Stimulated activated CD4-positive, alpha-beta T cell treated with anti-CD3 and anti-CD28 coated beads, Interleukin-12 subunit alpha, Interleukin-12 subunit beta, amount 100 ng/mL, for 48 hours (primary cell): ENCODE results near the gene RBM48.
"Not testable (repeated sequence)": the region's sequence is repeated elsewhere in the genome, so short reads cannot be mapped to it uniquely, and the experiment has no call there.

Experiments used
- DNase-seq, 3 donors: peaks; one replicate each; pipeline ENCODE4 v3.0.0-alpha.2; 2020; ENCODE audit warnings: low read depth in 2 of 3, low spot score in 1 of 3

RBM48 gene

DNA sequence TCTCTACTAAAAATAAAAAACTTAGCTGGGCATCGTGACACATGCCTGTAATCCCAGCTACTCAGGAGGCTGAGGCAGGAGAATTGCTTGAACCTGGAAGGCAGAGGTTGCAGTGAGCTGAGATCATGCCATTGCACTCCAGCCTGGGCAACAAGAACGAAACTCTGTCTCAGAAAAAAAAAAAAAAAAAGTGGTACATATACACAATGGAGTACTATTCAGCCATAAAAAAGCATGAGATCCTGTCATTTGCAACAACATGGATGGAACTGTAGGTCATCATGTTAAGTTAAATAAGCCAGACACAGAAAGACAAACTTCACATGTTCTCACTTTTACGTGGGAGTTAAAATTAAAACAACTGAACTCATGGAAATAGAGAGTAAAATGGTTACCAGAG is 14.9 kb downstream of the RBM48 start:
- not testable (repeated sequence) for DNase-seq

DNA sequence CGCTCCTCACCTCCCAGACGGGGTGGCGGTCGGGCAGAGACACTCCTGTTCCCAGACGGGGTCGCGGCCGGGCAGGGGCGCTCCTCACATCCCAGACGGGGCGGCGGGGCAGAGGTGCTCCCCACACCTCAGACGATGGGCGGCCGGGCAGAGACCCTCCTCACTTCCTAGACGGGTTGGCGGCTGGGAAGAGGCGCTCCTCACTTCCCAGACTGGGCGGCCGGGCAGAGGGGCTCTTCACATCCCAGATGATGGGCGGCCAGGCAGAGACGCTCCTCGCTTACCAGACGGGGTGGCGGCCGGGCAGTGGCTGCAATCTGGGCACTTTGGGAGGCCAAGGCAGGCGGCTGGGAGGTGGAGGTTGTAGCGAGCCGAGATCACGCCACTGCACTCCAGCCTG is 16.5 kb downstream of the RBM48 start:
- DNase-seq = not testable (repeated sequence)

DNA sequence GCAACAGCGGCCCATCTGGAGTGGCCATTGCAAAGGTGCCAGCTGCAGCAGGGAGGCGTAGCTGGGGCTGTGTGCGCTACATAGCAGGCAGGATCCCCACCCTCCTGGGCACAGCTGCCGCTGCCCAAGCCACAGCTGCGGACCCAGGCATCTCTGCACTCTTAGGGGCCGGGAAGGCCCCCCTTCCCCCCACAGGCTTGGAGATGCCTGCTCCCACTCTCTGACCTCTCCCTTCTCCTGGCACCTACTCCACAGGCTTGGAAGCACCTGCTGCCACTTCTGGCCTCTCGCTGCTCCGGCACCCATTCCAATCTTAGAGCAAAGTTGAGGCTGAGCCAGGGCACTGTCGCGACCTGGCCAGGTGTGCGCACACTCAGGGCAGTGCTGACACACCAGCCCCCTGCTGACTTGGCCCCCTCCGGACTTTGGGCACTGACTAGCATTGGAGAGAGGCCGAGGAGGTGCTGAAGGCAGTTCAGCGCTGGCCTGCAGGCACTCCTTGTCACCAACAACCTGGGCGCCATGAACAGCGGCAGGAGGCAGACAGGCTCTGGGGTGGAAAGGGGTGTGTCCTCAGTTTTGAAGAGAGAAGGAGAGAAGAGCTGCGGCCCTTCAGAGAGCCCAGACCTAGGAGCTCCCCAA is 18.4 kb downstream of the RBM48 start:
- no peak for DNase-seq

DNA sequence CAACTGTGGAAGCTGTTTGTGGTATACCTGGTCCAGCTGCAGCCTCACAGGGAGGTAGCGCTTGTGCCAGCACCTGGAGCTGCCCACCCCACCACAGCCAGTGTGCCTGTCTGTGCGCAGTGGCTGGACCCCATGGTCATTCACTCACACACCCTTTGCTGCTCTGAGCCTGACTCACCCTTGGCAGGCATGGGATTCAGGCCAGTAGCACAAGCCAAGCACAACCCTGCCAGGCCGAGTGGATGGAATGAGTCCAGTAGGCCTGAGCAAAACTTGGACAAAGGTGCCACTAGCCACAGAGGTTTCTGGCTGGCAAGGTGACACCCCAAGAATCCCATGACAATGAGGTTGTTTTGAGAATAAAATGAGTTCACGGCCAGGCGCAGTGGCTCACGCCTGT is 19.0 kb downstream of the RBM48 start:
- no peak for DNase-seq

DNA sequence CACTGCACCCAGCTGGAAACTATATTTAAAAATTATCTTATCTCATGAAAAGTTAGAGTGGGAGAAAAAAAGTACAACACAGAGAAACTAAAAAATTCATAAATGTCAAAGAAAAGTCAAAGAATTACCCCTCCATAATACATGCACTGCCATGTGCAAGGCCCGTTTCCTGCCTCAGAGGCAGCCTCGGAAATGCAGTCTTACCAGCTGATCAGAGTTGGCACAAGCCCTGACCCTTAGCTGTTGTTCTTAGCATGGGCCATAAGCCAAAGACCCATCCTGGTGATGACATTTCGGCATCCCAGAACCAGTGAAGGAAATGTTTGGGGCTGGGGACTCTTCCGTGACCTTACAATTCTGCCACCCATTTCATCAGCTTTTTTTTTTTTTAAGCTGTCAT is 21.6 kb downstream of the RBM48 start:
- no peak for DNase-seq

DNA sequence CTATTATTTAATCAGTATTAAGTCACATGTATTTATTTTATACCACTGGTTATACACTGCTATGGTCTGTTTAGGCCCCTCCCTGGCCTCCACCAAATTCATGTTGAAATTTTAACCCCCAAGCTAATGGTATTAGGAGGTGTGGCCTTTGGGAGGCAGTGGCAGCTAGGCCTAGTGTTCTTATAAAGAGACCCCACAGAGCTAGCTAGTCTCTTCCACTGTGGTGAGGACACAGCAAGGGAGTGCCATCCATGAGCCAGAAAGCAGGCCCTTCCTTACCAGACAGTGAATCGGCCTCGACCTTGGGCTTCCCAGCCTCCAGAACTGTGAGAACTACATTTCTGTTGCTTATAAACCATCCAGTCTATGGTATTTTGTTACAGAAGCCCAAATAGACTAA is 28.7 kb downstream of the RBM48 start:
- no peak for DNase-seq

DNA sequence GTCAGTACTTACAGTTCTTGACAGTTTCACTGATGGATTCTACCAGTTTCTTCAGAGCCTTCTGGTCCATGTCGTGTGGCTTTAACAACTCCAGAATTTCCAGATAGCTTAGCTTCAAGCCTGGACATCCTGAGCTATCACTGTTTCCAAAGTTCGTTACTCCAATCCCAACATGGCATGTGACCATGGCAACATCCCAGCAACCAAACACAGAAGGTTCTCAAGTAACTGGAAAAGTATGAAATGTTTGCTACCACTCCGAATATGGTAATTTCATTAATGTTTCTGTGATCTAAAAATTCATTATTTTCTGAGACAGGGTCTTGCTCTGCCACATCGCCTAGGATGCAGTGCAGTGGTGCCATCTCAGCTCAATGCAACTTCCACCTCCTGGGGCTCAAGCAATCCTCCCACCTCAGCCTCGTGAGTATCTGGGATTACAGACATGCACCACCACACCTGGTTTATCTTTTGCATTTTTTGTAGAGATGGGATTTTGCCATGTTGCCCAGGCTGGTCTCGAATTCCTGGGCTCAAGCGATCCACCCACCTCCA is 29.3 kb downstream of the RBM48 start:
- no peak for DNase-seq

DNA sequence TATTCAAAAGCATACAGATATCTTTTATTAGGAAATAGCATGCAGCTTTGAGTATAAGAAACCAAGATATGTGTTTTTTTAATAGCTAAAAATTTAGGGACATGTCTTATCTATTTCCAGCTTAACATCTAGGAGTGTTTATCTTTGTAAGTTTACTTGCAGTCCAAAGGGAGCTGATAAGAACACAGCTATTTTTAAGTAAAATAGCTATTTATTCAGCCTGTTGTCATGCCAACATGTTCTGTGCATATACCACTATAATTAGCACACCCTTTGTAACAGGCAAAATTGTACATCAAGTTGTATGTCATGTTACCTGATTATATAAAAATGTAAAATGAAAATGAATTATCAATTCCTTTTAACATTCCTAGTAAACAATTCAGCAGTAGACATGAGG is 32.0 kb downstream of the RBM48 start:
- DNase-seq = no peak

DNA sequence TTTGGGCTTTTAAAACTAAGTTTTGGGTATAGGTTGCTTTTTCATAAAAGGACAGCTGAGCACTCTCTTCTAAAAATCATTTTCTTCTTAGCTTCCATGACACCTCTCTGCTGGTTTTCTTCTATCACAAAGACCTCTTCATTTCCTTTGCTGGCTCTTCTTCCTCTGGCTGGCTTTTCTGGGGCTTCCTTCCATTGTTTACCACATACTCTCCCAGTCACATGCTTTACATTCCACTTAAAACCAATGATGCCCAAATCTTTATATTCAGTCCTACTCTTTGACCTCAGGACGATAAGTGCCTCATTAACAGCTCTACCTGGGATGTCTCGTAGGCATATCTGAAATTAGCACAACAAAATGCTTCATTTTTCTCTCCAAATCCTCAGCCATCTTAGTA is 34.8 kb downstream of the RBM48 start:
- DNase-seq = no peak

DNA sequence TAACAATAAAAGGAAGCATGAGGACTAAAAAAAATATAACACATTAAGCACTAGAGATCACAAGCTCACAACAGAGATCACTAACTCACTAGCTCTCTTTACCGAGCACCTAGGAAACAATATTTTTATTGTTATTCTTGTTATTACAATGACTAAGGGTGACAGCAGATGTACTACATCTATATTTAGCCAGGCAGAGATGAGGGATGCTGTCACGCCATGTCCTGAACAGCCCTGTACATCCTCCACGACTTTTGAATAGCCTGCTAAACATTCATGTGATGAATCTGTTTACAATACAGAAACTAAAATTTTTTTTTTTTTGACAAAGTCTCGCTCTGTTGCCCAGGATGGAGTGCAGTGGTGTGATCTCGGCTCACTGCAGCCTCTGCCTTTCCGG is 38.9 kb downstream of the RBM48 start:
- DNase-seq = no peak

DNA sequence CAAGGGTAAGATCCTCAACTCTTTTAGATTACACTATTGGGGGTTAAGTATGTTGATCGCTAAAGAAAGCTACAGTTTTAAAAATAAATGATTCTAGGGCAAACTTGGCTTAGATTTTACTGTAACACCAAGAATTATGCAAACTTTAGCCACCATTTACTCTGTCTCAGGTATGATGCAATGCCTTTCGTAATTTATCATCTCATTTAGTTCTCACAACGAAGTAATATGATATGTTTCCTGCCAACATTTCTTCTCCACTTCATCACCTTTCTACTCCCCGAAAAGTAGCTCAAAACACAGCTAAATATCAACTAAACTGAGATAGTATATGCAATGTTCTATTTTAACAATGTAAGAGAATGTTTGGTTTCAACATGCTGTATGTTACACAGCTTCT is 40.5 kb downstream of the RBM48 start:
- DNase-seq = no peak

DNA sequence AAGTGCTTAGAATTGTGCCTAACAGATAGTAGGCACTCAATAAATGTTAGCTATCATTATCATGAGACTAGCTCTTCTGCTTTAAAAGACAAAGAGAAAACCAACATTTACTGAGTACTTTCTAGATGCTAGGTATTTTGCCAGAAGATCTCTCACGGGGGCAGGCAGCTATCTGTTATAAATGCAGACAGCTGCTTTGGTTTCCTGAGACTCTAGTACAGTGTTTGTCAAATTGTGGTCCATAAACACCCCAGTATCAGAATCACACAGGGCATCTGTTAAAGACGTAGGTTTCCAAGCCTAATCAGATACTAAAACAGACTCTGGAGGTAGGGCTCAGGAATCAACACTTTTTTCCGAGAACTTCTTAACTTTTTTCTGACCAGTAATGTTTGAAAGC is 47.7 kb downstream of the RBM48 start:
- no peak for DNase-seq

DNA sequence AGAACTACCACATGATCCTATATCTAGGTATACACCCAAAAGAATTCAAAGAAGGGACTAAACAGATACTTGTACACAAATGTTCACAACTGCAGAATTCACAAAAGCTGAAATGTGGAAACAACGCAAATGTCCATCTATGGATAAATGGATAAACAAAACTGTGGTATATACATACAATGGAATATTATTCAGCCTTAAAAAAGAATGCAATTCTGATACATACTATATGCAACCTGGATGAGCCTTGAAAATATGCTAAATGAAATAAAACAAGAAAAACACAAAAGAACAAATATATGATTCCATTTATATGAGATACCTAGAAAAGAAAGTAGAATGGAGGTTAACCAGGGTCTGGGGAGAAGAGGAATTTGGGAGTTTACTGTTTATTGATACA is 54.4 kb downstream of the RBM48 start:
- no peak for DNase-seq

DNA sequence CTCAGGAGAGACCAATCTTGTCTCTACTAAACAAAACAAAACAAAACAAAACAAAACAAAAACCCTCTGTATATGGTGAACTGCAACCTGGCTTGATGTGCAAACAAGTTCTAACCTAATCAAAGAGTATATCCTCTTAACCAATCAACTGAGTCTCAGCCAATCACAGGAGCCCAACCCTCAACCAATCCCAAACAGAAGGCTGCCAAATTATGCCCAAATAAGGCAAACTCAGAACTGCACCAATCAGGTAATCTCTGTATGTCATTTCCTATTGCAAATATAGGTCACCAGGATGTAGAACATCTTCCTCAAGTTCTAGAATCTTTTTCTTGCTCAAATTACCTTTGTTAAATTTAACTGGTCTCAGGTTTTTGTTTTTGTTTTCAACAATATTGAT is 56.4 kb downstream of the RBM48 start:
- no peak for DNase-seq

DNA sequence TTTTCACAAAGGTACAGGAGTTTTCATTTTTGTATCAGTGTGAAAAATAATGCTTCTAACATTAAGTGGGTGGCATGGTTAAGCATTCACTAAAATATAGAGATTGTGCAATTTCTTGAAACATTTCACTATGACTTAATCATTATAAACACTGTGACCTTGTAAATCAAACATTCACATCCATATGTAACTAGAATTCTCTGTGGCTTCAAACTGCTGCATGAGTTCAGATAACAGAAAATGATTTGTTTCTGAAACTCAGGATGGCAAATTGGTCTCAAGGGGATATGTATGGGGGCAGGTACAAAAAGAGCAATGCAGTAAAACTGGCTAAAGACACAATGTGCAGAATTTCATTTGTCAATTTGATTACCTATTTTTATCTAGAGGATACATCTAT is 57.8 kb downstream of the RBM48 start:
- DNase-seq = no peak

DNA sequence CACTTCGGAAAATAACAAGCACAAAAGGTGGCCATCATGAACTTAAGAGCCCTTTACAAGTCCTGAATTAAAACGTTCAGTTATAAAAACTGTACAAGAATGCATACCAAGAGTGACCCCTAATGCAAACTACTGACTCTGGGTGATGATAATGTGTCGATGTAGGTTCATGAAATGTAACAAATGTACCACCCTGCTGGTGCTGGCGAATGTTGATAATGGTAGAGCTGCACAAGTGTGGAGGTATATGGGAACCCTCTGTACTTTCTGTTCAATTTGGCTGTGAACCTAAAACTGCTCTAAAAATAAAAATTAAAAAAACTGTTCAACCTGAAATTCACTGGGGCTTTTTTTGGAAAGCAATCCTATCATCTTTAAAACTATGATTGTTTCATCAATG is 58.2 kb downstream of the RBM48 start:
- no peak for DNase-seq
